SK-N-SH treated with all-trans-retinoic acid at 6 μM for 48 hours (cell line): ENCODE data around the gene MKRN1.
"Not testable (repeated sequence)": the region's sequence is repeated elsewhere in the genome, so short reads cannot be mapped to it uniquely, and the experiment has no call there.

Experiments
- ATAC-seq: fragments of 200-7000 bp; cut with Tn5 transposase; 3 replicates; pipeline ENCODE4 v1.9.1; 2020; ENCODE audit warnings: mild to moderate bottlenecking, moderate library complexity
- ARNTL ChIP-seq: fragments of 450-650 bp; formaldehyde crosslinking; IDR thresholded peaks from 2 replicates; pipeline ENCODE4 v1.5.0; 2020; ENCODE audit warnings: low read depth, mild to moderate bottlenecking, moderate library complexity, borderline replicate concordance
- BACH2 ChIP-seq: fragments of 250-450 bp; sonication (Bioruptor Pico); IDR thresholded peaks from 2 replicates; pipeline ENCODE4 v1.9.0; 2021; ENCODE audit warnings: mild to moderate bottlenecking, borderline replicate concordance
- CREB5 ChIP-seq: fragments of 250-450 bp; sonication (Bioruptor Pico); IDR thresholded peaks from 2 replicates; pipeline ENCODE4 v1.5.1; 2020; ENCODE audit warnings: low read depth, mild to moderate bottlenecking, moderate library complexity
- CSDC2 ChIP-seq: fragments of 250-450 bp; sonication (Bioruptor Pico); IDR thresholded peaks from 2 replicates; pipeline ENCODE4 v1.5.0; 2020; ENCODE audit warnings: mild to moderate bottlenecking, moderate library complexity
- CSRNP3 ChIP-seq: fragments of 250-450 bp; sonication (Bioruptor Pico); IDR thresholded peaks from 2 replicates; pipeline ENCODE4 v1.5.1; 2021; ENCODE audit warnings: mild to moderate bottlenecking, moderate library complexity
- ESRRG ChIP-seq: fragments of 250-450 bp; sonication (Bioruptor Pico); IDR thresholded peaks from 2 replicates; pipeline ENCODE4 v1.6.1; 2021; ENCODE audit warnings: mild to moderate bottlenecking
- GLIS3 ChIP-seq: fragments of 250-450 bp; sonication (Bioruptor Pico); IDR thresholded peaks from 2 replicates; pipeline ENCODE4 v1.5.0; 2020; ENCODE audit warnings: mild to moderate bottlenecking, moderate library complexity
- ISL1 ChIP-seq: fragments of 250-450 bp; sonication (Bioruptor Pico); IDR thresholded peaks from 2 replicates; pipeline ENCODE4 v2.1.2; 2022; ENCODE audit warnings: mild to moderate bottlenecking, moderate library complexity
- OSR1 ChIP-seq: fragments of 250-450 bp; sonication (Bioruptor Pico); IDR thresholded peaks from 2 replicates; pipeline ENCODE4 v1.8.0; 2022; ENCODE audit warnings: moderate library complexity, mild to moderate bottlenecking, inconsistent platforms
- PATZ1 ChIP-seq: fragments of 250-450 bp; sonication (Bioruptor Pico); IDR thresholded peaks from 2 replicates; pipeline ENCODE4 v1.8.0; 2020; ENCODE audit warnings: mild to moderate bottlenecking, moderate library complexity, borderline replicate concordance
- PPARA ChIP-seq: fragments of 250-450 bp; sonication (Bioruptor Pico); IDR thresholded peaks from 2 replicates; pipeline ENCODE4 v1.5.0; 2020; ENCODE audit warnings: mild to moderate bottlenecking, borderline replicate concordance
- RARB ChIP-seq: fragments of 250-450 bp; sonication (Bioruptor Pico); IDR thresholded peaks from 2 replicates; pipeline ENCODE4 v1.8.0; 2021; ENCODE audit warnings: mild to moderate bottlenecking, moderate library complexity
- SNAI2 ChIP-seq: fragments of 250-450 bp; sonication (Bioruptor Pico); IDR thresholded peaks from 2 replicates; pipeline ENCODE4 v1.5.0; 2020; ENCODE audit warnings: mild to moderate bottlenecking, moderate library complexity
- TCF4 ChIP-seq: fragments of 250-450 bp; sonication (Bioruptor Pico); IDR thresholded peaks from 2 replicates; pipeline ENCODE4 v1.8.0; 2021; ENCODE audit warnings: mild to moderate bottlenecking, moderate library complexity, borderline replicate concordance
- TOX ChIP-seq: fragments of 250-450 bp; sonication (Bioruptor Pico); IDR thresholded peaks from 2 replicates; pipeline ENCODE4 v1.8.0; 2021; ENCODE audit warnings: mild to moderate bottlenecking, moderate library complexity, borderline replicate concordance
- TSHZ2 ChIP-seq: fragments of 250-450 bp; sonication (Bioruptor Pico); IDR thresholded peaks from 2 replicates; pipeline ENCODE4 v1.5.0; 2020; ENCODE audit warnings: mild to moderate bottlenecking, moderate library complexity
- ZC3H10 ChIP-seq: fragments of 250-450 bp; sonication (Bioruptor Pico); IDR thresholded peaks from 2 replicates; pipeline ENCODE4 v1.5.1; 2021; ENCODE audit warnings: mild to moderate bottlenecking, moderate library complexity
- ZFP30 ChIP-seq: fragments of 450-650 bp; formaldehyde crosslinking; IDR thresholded peaks from 2 replicates; pipeline ENCODE4 v1.5.0; 2022; ENCODE audit warnings: mild to moderate bottlenecking, moderate library complexity
- ZNF565 ChIP-seq: fragments of 450-650 bp; formaldehyde crosslinking; conservative IDR thresholded peaks from 2 replicates; pipeline ENCODE4 v1.5.0; 2020; ENCODE audit warnings: low read depth, mild to moderate bottlenecking, moderate library complexity
- ZNF70 ChIP-seq: fragments of 450-650 bp; formaldehyde crosslinking; IDR thresholded peaks from 2 replicates; pipeline ENCODE4 v1.5.0; 2020; ENCODE audit warnings: mild to moderate bottlenecking, moderate library complexity
- ZNF8 ChIP-seq: fragments of 450-650 bp; formaldehyde crosslinking; IDR thresholded peaks from 2 replicates; pipeline ENCODE4 v1.5.0; 2020; ENCODE audit warnings: mild to moderate bottlenecking, moderate library complexity
- TF ChIP-seq, protein P1 (sequence below): fragments of 250-450 bp; sonication (Bioruptor Pico); IDR thresholded peaks from 2 replicates; pipeline ENCODE4 v1.8.0; 2021; ENCODE audit warnings: low read depth, mild to moderate bottlenecking, moderate library complexity, borderline replicate concordance

The MKRN1 gene

GRCh38 chr7:140416560-140416959 lies 62.7 kb downstream of the MKRN1 start:
- ATAC-seq, result no peak
- TF ChIP-seq TSHZ2 (CRISPR knock-in tag) (no peak), PATZ1 (CRISPR knock-in tag) (no peak), ZNF8 (CRISPR knock-in tag) (no peak), CSDC2 (CRISPR knock-in tag) (no peak), ZNF70 (CRISPR knock-in tag) (no peak), ARNTL (CRISPR knock-in tag) (no peak), ZFP30 (CRISPR knock-in tag) (no peak), ISL1 (no peak), ESRRG (CRISPR knock-in tag) (no peak), GLIS3 (CRISPR knock-in tag) (no peak), PPARA (CRISPR knock-in tag) (no peak), ZNF565 (no peak), SNAI2 (CRISPR knock-in tag) (no peak), CSRNP3 (no peak), BACH2 (CRISPR knock-in tag) (no peak), RARB (no peak), OSR1 (CRISPR knock-in tag) (no peak), TCF4 (CRISPR knock-in tag) (no peak), ZC3H10 (CRISPR knock-in tag) (no peak)
- TF ChIP-seq, protein P1, sequence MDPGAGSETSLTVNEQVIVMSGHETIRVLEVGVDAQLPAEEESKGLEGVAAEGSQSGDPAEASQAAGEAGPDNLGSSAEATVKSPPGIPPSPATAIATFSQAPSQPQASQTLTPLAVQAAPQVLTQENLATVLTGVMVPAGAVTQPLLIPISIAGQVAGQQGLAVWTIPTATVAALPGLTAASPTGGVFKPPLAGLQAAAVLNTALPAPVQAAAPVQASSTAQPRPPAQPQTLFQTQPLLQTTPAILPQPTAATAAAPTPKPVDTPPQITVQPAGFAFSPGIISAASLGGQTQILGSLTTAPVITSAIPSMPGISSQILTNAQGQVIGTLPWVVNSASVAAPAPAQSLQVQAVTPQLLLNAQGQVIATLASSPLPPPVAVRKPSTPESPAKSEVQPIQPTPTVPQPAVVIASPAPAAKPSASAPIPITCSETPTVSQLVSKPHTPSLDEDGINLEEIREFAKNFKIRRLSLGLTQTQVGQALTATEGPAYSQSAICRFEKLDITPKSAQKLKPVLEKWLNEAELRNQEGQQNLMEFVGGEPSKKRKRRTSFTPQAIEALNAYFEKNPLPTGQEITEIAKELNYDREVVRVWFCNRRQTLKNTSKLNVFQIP (CRISPR knock-in tag), result no peak

DNA sequence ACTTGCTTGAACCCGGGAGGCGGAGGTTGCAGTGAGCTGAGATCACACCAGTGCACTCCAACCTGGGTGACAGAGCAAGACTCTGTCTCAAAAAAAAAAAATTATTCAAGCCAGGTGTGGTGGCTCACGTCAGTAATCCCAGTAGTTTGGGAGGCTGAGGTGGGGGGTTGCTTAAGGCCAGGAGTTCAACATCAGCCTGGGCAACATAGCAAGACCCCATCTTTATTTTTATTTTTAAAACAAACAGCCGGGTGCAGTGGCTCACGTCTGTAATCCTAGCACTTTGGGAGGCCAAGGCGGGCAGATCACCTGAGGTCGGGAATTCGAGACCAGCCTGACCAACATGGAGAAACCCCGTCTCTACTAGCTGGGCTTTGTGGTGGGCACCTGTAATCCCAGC lies 63.5 kb downstream of the MKRN1 start:
- not testable (repeated sequence) for ATAC-seq

DNA sequence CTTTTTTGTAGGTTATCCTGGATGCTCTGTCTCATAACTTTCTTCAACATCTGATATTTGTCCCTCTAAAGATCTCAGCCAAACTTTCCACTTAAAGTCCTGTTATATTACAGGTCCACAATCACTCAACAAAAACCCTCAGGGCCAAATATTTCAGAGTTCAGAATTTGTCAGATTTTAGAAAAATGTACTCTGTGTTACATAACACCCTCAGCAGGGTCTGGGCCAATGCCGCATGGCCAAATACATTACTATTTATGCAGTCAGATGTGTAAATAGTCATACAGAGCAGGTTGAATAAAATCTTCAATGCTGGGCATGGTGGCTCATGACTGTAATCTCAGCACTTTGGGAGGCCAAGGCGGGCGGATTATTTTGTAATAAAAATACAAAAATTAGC lies 63.9 kb downstream of the MKRN1 start:
- no peak for TF ChIP-seq CSRNP3
- TF ChIP-seq PPARA (CRISPR knock-in tag), result no peak
- TF ChIP-seq SNAI2 (CRISPR knock-in tag), result no peak
- no peak for TF ChIP-seq ZNF8 (CRISPR knock-in tag)
- TF ChIP-seq TSHZ2 (CRISPR knock-in tag), result no peak
- no peak for TF ChIP-seq OSR1 (CRISPR knock-in tag)
- TF ChIP-seq ZNF70 (CRISPR knock-in tag), result no peak
- TF ChIP-seq TOX (CRISPR knock-in tag), result no peak
- no peak for TF ChIP-seq ISL1
- TF ChIP-seq, protein P1 (CRISPR knock-in tag), result no peak
- no peak for TF ChIP-seq CREB5 (CRISPR knock-in tag)
- ATAC-seq, result no peak
